OCI-LY7 (cell line): ENCODE results near the gene ZNHIT3. TPM values are rescaled to one million over a fixed set of nuclear protein-coding genes. Genes with fewer than 3 reads are reported as not detected.

Experiments used
- BruUV-seq: library from RNA; stranded (reverse); fragments of 400-500 nt; replicated peaks from 2 replicates; lab custom pipeline; 2021; lab: Mats Ljungman, UMichigan
- CTCF ChIA-PET: fragments of 300-600 bp; sonication (Branson Sonifier 250); formaldehyde crosslinking; loops from one replicate; lab custom pipeline; 2022; ENCODE audit warnings: antibody characterized with exemption; ENCODE audit not compliant: unreplicated experiment; lab: Charles Lee
- POLR2A ChIA-PET: fragments of 300-600 bp; sonication (Branson Sonifier 250); formaldehyde crosslinking; loops from one replicate; lab custom pipeline; 2022; ENCODE audit warnings: antibody characterized with exemption; lab: Charles Lee
- DNase-seq: peaks from one replicate; pipeline ENCODE4 v3.0.0-alpha.2; 2015; ENCODE audit warnings: low spot score
- H2AFZ ChIP-seq: fragments of 200-600 bp; sonication (generic), shearing (Covaris generic); 2 replicates; pipeline ENCODE4 v1.6.1; 2014; ENCODE audit warnings: mild to moderate bottlenecking, antibody characterized with exemption, low read length, moderate library complexity
- H3K27ac ChIP-seq: fragments of 200-600 bp; sonication (generic); 2 replicates; pipeline ENCODE4 v1.5.1; 2014; ENCODE audit warnings: mixed run types, low read depth, mild to moderate bottlenecking, moderate library complexity, low read length, inconsistent platforms; ENCODE audit not compliant: poor library complexity, severe bottlenecking
- H3K36me3 ChIP-seq: fragments of 200-600 bp; sonication (generic); 2 replicates; pipeline ENCODE4 v1.6.1; 2014; ENCODE audit warnings: mild to moderate bottlenecking, antibody characterized with exemption, low read length, moderate library complexity, mixed read lengths; ENCODE audit not compliant: insufficient read depth
- H3K4me1 ChIP-seq: fragments of 200-600 bp; sonication (generic); 2 replicates; pipeline ENCODE4 v1.5.1; 2014; ENCODE audit warnings: mild to moderate bottlenecking, low read length; ENCODE audit not compliant: insufficient read depth, poor library complexity, severe bottlenecking
- H3K4me2 ChIP-seq: fragments of 200-600 bp; sonication (generic); 2 replicates; pipeline ENCODE4 v1.6.1; 2014; ENCODE audit warnings: mild to moderate bottlenecking, low read length
- H3K4me3 ChIP-seq: fragments of 200-600 bp; sonication (generic); 2 replicates; pipeline ENCODE4 v1.5.1; 2014; ENCODE audit warnings: mild to moderate bottlenecking, low read depth, low read length; ENCODE audit not compliant: poor library complexity, severe bottlenecking
- H3K79me2 ChIP-seq: fragments of 200-600 bp; sonication (generic); 2 replicates; pipeline ENCODE4 v1.6.1; 2016; ENCODE audit warnings: low read depth, mild to moderate bottlenecking, low read length, moderate library complexity, mixed read lengths; ENCODE audit not compliant: insufficient read depth
- H3K9me2 ChIP-seq: fragments of 200-600 bp; sonication (generic); 2 replicates; pipeline ENCODE4 v1.6.1; 2016; ENCODE audit warnings: mild to moderate bottlenecking, low read length, mixed read lengths; ENCODE audit not compliant: insufficient read depth
- H3K9me3 ChIP-seq: fragments of 200-600 bp; sonication (generic); 2 replicates; pipeline ENCODE4 v1.6.1; 2014; ENCODE audit warnings: mild to moderate bottlenecking, mixed run types, low read length, mixed read lengths
- H4K20me1 ChIP-seq: fragments of 200-600 bp; sonication (generic); 2 replicates; pipeline ENCODE4 v1.6.1; 2014; ENCODE audit warnings: mild to moderate bottlenecking, antibody characterized with exemption, low read length, moderate library complexity, mixed read lengths; ENCODE audit not compliant: insufficient read depth
- CTCF ChIP-seq: fragments of 200-600 bp; sonication (generic); conservative IDR thresholded peaks from 2 replicates; pipeline ENCODE4 v1.5.1; 2014; ENCODE audit warnings: mild to moderate bottlenecking, antibody characterized with exemption, low read length, moderate library complexity, mixed read lengths
- EZH2phosphoT487 ChIP-seq: fragments of 200-600 bp; sonication (generic); IDR thresholded peaks from 2 replicates; pipeline ENCODE4 v1.6.1; 2018; ENCODE audit warnings: low read depth, borderline replicate concordance, mild to moderate bottlenecking, mixed run types, antibody characterized with exemption, low read length, moderate library complexity, mixed read lengths
- intact Hi-C: fragments of 100-400 bp; cut with micrococcal nuclease; formaldehyde crosslinking; loops from one replicate; pipeline ENCODE4 v1.10.0; 2022; ENCODE audit not compliant: unreplicated experiment
- total RNA-seq, 2 experiments: library from RNA; depleted of rRNA in 1 of 2; stranded (reverse); fragments of >200 nt in 1 of 2; shearing (Covaris generic) in 1 of 2; gene quantifications; 2 replicates each; pipeline ENCODE4 v1.2.3, GENCODE V29; 2014 to 2022

Gene ZNHIT3
- total RNA-seq, 2 experiments from 2014 or later, result 40.4 to 47.7 TPM

- DNase-seq, result no peak
- TF ChIP-seq EZH2phosphoT487 (no peak), CTCF (0 out of 2 replicates have a peak, but pooled peaks have one; percentile 11)
- ChIA-PET POLR2A (interaction anchor here (0.7 to 1.0 kb wide), 2 partner anchors 10 to 17 kb away, joined by 4 to 5 read pairs; no protein-coding TSS in a partner anchor), CTCF (interaction anchor here (1.0 kb wide), 1 partner anchor 10 kb away, joined by 3 read pairs; no protein-coding TSS in a partner anchor)
- Histone ChIP-seq H3K4me3 (peak overlapping the region; percentile 78), H3K9me3 (no peaks in the 10 kb centered on the region), H2AFZ (peak overlapping the region; percentile 57; the same call in 1 of the 2 replicates), H3K36me3 (peaks cover 73% of the 10 kb centered on the region), H3K27ac (peak overlapping the region; percentile 91), H4K20me1 (no peaks in the 10 kb centered on the region), H3K4me1 (peaks cover 32% of the 10 kb centered on the region), H3K79me2 (peaks cover 54% of the 10 kb centered on the region), H3K9me2 (no peaks in the 10 kb centered on the region), H3K4me2 (peak overlapping the region; percentile 75)
- intact Hi-C loops, result no loop called here
- BruUV-seq, result TSS peak; percentile 73
Measured at GRCh38 chr17:36535669-36536081, 49.2 kb downstream of the ZNHIT3 start.

GRCh38 chr17:36540696-36541095, 54.2 kb downstream of the ZNHIT3 start:
- H2AFZ ChIP-seq, result no peak overlapping the region
- CTCF ChIA-PET, result no interaction called here
- peaks cover 50% of the 10 kb centered on the region for H3K36me3 ChIP-seq
- no peak for DNase-seq
- no peaks in the 10 kb centered on the region for H3K9me2 ChIP-seq
- H3K79me2 ChIP-seq, result peaks cover 48% of the 10 kb centered on the region
- intact Hi-C loops, result no loop called here
- H3K4me3 ChIP-seq, result no peak overlapping the region
- H3K4me2 ChIP-seq, result no peak overlapping the region
- no peaks in the 10 kb centered on the region for H4K20me1 ChIP-seq
- H3K4me1 ChIP-seq, result peaks cover 12% of the 10 kb centered on the region
- no peak overlapping the region for H3K27ac ChIP-seq
- BruUV-seq, result no TSS peak
- H3K9me3 ChIP-seq, result no peaks in the 10 kb centered on the region
- POLR2A ChIA-PET, result no interaction called here
- TF ChIP-seq CTCF (no peak), EZH2phosphoT487 (no peak)

- H3K79me2 ChIP-seq, result peaks cover 49% of the 10 kb centered on the region
- CTCF ChIA-PET, result no interaction called here
Measured at GRCh38 chr17:36542755-36543154, 56.3 kb downstream of the ZNHIT3 start.

More at GRCh38 chr17:36542755-36543154, 56.3 kb downstream of the ZNHIT3 start:
- no TSS peak for BruUV-seq
- Histone ChIP-seq H4K20me1 (peaks cover 18% of the 10 kb centered on the region), H2AFZ (no peak overlapping the region), H3K27ac (no peak overlapping the region), H3K4me3 (no peak overlapping the region), H3K9me2 (no peaks in the 10 kb centered on the region), H3K9me3 (no peaks in the 10 kb centered on the region), H3K4me2 (0 out of 2 replicates have a peak overlapping the region, but pooled peaks have one; percentile 88), H3K4me1 (peaks cover 13% of the 10 kb centered on the region), H3K36me3 (peaks cover 51% of the 10 kb centered on the region)
- TF ChIP-seq EZH2phosphoT487, result no peak
- TF ChIP-seq CTCF, result no peak
- DNase-seq, result no peak
- intact Hi-C loops, result no loop called here
- POLR2A ChIA-PET, result interaction anchor here (0.5 kb wide), 1 partner anchor 20 kb away, joined by 5 read pairs; no protein-coding TSS in a partner anchor
